WTC11 (cell line): ENCODE results near the gene GORASP1. TPM values are rescaled to one million over a fixed set of nuclear protein-coding genes. Genes with fewer than 3 reads are reported as not detected.

Experiments used
- ATAC-seq: fragments of 200-7000 bp; cut with Tn5 transposase; 2 replicates; pipeline ENCODE4 v1.10.0; 2021; ENCODE audit warnings: mild to moderate bottlenecking, moderate library complexity
- CTCF ChIA-PET: fragments of 300-600 bp; sonication (Branson Sonifier 250); formaldehyde crosslinking; loops from one replicate; lab custom pipeline; 2021; ENCODE audit warnings: antibody characterized with exemption; lab: Charles Lee
- POLR2A ChIA-PET: fragments of 350-600 bp; sonication (Branson Sonifier 250); formaldehyde crosslinking; loops from one replicate; lab custom pipeline; 2021; ENCODE audit warnings: antibody characterized with exemption; lab: Charles Lee
- DNase-seq: peaks from one replicate; pipeline ENCODE4 v3.0.0; 2021; ENCODE audit warnings: low spot score
- H3K27ac Mint-ChIP-seq: 2 replicates; pipeline ENCODE4 v1.8.0; 2021; ENCODE audit warnings: mixed read lengths
- H3K27me3 Mint-ChIP-seq: 2 replicates; pipeline ENCODE4 v1.8.0; 2021; ENCODE audit warnings: low read depth, mild to moderate bottlenecking, moderate library complexity, mixed read lengths
- H3K36me3 Mint-ChIP-seq: 2 replicates; pipeline ENCODE4 v1.8.0; 2021; ENCODE audit warnings: mixed read lengths
- H3K4me1 Mint-ChIP-seq: 2 replicates; pipeline ENCODE4 v1.8.0; 2022; ENCODE audit warnings: mixed read lengths
- H3K4me3 Mint-ChIP-seq: 2 replicates; pipeline ENCODE4 v1.8.0; 2021; ENCODE audit warnings: mild to moderate bottlenecking, moderate library complexity, mixed read lengths
- H3K9me3 Mint-ChIP-seq: 2 replicates; pipeline ENCODE4 v1.8.0; 2021; ENCODE audit warnings: mixed read lengths
- CREB1 ChIP-seq: sonication (generic); formaldehyde crosslinking; IDR thresholded peaks from 2 replicates; pipeline ENCODE4 v1.8.0; 2023; ENCODE audit warnings: mild to moderate bottlenecking, missing genetic modification reagents
- HMGA2 ChIP-seq: fragments of 250-450 bp; sonication (Bioruptor Pico); IDR thresholded peaks from 2 replicates; pipeline ENCODE4 v1.4.0; 2021; ENCODE audit warnings: mild to moderate bottlenecking, moderate library complexity
- JAZF1 ChIP-seq: fragments of 250-450 bp; sonication (Bioruptor Pico); IDR thresholded peaks from 2 replicates; pipeline ENCODE4 v1.9.0; 2021; ENCODE audit warnings: moderate library complexity, mild to moderate bottlenecking, inconsistent platforms
- MLX ChIP-seq: sonication (generic); formaldehyde crosslinking; IDR thresholded peaks from 2 replicates; pipeline ENCODE4 v1.8.1; 2023; ENCODE audit warnings: mild to moderate bottlenecking, missing genetic modification reagents, moderate library complexity
- MYBL2 ChIP-seq: sonication (generic); formaldehyde crosslinking; IDR thresholded peaks from 2 replicates; pipeline ENCODE4 v1.8.1; 2023; ENCODE audit warnings: mild to moderate bottlenecking, moderate library complexity, missing genetic modification reagents
- NFE2L1 ChIP-seq: sonication (generic); formaldehyde crosslinking; IDR thresholded peaks from 2 replicates; pipeline ENCODE4 v1.8.1; 2023; ENCODE audit warnings: missing genetic modification reagents
- NR2C2 ChIP-seq: sonication (generic); formaldehyde crosslinking; IDR thresholded peaks from 2 replicates; pipeline ENCODE4 v1.8.0; 2022; ENCODE audit warnings: mild to moderate bottlenecking, missing genetic modification reagents
- NR3C1 ChIP-seq: sonication (generic); formaldehyde crosslinking; conservative IDR thresholded peaks from 2 replicates; pipeline ENCODE4 v1.8.1; 2023; ENCODE audit warnings: low read depth, mild to moderate bottlenecking, missing genetic modification reagents
- OVOL2 ChIP-seq: fragments of 250-450 bp; sonication (Bioruptor Pico); IDR thresholded peaks from 2 replicates; pipeline ENCODE4 v1.9.0; 2021; ENCODE audit warnings: mild to moderate bottlenecking, borderline replicate concordance
- RORB ChIP-seq: fragments of 250-450 bp; sonication (Bioruptor Pico); IDR thresholded peaks from 2 replicates; pipeline ENCODE4 v1.9.0; 2021; ENCODE audit warnings: mild to moderate bottlenecking
- SMAD4 ChIP-seq: sonication (generic); formaldehyde crosslinking; IDR thresholded peaks from 2 replicates; pipeline ENCODE4 v1.8.0; 2022; ENCODE audit warnings: mild to moderate bottlenecking, missing genetic modification reagents
- TP53 ChIP-seq: sonication (generic); formaldehyde crosslinking; IDR thresholded peaks from 2 replicates; pipeline ENCODE4 v1.8.1; 2023; ENCODE audit warnings: mild to moderate bottlenecking, missing genetic modification reagents
- ZMAT4 ChIP-seq: fragments of 250-450 bp; sonication (Bioruptor Pico); IDR thresholded peaks from 2 replicates; pipeline ENCODE4 v1.9.0; 2021; ENCODE audit warnings: mild to moderate bottlenecking
- ZNF317 ChIP-seq: sonication (generic); formaldehyde crosslinking; IDR thresholded peaks from 2 replicates; pipeline ENCODE4 v1.8.1; 2023; ENCODE audit warnings: low read depth, mild to moderate bottlenecking, moderate library complexity, missing genetic modification reagents, borderline replicate concordance
- total RNA-seq: library from RNA; stranded (reverse); gene quantifications from 3 replicates; pipeline ENCODE4 v1.2.3, GENCODE V29; 2021
- TF ChIP-seq, protein P1 (sequence below): fragments of 250-450 bp; sonication (Bioruptor Pico); IDR thresholded peaks from 2 replicates; pipeline ENCODE4 v1.9.0; 2021; ENCODE audit warnings: moderate library complexity, mild to moderate bottlenecking, inconsistent platforms, borderline replicate concordance
- TF ChIP-seq, protein P2 (sequence below): sonication (generic); formaldehyde crosslinking; IDR thresholded peaks from 2 replicates; pipeline ENCODE4 v1.8.1; 2022; ENCODE audit warnings: missing genetic modification reagents, borderline replicate concordance
- TF ChIP-seq, protein P3 (sequence below): sonication (generic); formaldehyde crosslinking; IDR thresholded peaks from 2 replicates; pipeline ENCODE4 v1.8.0; 2022; ENCODE audit warnings: missing genetic modification reagents

GORASP1 gene
- total RNA-seq, 1 experiment from 2014 or later: 47.4 TPM

GRCh38 chr3:39094851-39095677 lies 12.4 kb downstream of the GORASP1 start:
- TF ChIP-seq, protein P1, sequence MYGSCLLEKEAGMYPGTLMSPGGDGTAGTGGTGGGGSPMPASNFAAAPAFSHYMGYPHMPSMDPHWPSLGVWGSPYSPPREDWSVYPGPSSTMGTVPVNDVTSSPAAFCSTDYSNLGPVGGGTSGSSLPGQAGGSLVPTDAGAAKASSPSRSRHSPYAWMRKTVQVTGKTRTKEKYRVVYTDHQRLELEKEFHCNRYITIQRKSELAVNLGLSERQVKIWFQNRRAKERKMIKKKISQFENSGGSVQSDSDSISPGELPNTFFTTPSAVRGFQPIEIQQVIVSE: no peak
- TF ChIP-seq, all 79 proteins: peak for 0
- POLR2A ChIA-PET: no interaction called here
- ATAC-seq: no peak
- H3K4me3 Mint-ChIP-seq: no peak overlapping the region
- no peaks in the 10 kb centered on the region for H3K9me3 Mint-ChIP-seq
- no peak for DNase-seq
- CTCF ChIA-PET: interaction anchor here (0.8 to 2.8 kb wide), 3 partner anchors 30 to 193 kb away, joined by 3 to 10 read pairs (median 7); no protein-coding TSS in a partner anchor
- H3K27me3 Mint-ChIP-seq: no peaks in the 10 kb centered on the region
- no peaks in the 10 kb centered on the region for H3K4me1 Mint-ChIP-seq
- H3K36me3 Mint-ChIP-seq: peaks cover 47% of the 10 kb centered on the region
- H3K27ac Mint-ChIP-seq: no peak overlapping the region

GRCh38 chr3:39090922-39091321 lies 16.5 kb downstream of the GORASP1 start:
- no peak overlapping the region for H3K4me3 Mint-ChIP-seq
- no peak overlapping the region for H3K27ac Mint-ChIP-seq
- H3K36me3 Mint-ChIP-seq: peaks cover 45% of the 10 kb centered on the region
- TF ChIP-seq ZNF317 (CRISPR knock-in tag): no peak
- no peak for TF ChIP-seq CREB1 (CRISPR knock-in tag)
- no peak for TF ChIP-seq NR2C2 (CRISPR knock-in tag)
- no peak for TF ChIP-seq NFE2L1 (CRISPR knock-in tag)
- TF ChIP-seq TP53 (CRISPR knock-in tag): no peak
- TF ChIP-seq MLX: no peak
- TF ChIP-seq ZMAT4: no peak
- DNase-seq: no peak
- no peak for ATAC-seq
- CTCF ChIA-PET: no interaction called here
- POLR2A ChIA-PET: no interaction called here
- H3K27me3 Mint-ChIP-seq: no peaks in the 10 kb centered on the region
- no peaks in the 10 kb centered on the region for H3K9me3 Mint-ChIP-seq
- H3K4me1 Mint-ChIP-seq: no peaks in the 10 kb centered on the region

DNA sequence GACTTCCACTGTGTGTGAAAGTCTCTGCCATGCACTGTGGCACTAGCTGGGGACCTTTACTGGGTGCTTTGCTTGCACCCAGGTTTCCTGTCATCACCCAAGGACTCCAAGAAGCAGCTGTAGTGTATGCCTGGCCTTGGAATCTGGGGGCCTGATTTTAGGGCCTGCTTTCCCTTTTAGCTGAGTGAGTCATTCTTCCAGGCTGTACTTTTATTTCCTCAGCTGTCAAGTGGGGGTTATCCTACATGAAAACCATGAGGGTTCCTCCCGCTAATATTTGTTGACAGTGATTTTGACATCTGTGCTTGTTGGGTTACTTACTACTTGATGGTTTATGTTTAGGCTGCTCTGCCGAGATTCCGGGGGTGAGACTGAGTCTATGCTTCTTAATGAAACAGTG lies 18.5 kb downstream of the GORASP1 start:
- ATAC-seq (no peak), DNase-seq (no peak)
- Mint-ChIP-seq H3K27me3 (no peaks in the 10 kb centered on the region), H3K4me3 (no peak overlapping the region), H3K36me3 (peaks cover 39% of the 10 kb centered on the region), H3K9me3 (no peaks in the 10 kb centered on the region), H3K4me1 (no peaks in the 10 kb centered on the region), H3K27ac (no peak overlapping the region)
- ChIA-PET POLR2A (no interaction called here), CTCF (interaction anchor here (0.6 kb wide), 1 partner anchor 879 kb away, joined by 5 read pairs; no protein-coding TSS in a partner anchor)
- no peak for TF ChIP-seq NR3C1
- TF ChIP-seq, protein P2, sequence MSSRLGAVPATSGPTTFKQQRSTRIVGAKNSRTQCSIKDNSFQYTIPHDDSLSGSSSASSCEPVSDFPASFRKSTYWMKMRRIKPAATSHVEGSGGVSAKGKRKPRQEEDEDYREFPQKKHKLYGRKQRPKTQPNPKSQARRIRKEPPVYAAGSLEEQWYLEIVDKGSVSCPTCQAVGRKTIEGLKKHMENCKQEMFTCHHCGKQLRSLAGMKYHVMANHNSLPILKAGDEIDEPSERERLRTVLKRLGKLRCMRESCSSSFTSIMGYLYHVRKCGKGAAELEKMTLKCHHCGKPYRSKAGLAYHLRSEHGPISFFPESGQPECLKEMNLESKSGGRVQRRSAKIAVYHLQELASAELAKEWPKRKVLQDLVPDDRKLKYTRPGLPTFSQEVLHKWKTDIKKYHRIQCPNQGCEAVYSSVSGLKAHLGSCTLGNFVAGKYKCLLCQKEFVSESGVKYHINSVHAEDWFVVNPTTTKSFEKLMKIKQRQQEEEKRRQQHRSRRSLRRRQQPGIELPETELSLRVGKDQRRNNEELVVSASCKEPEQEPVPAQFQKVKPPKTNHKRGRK (CRISPR knock-in tag): no peak
- TF ChIP-seq, protein P1: no peak
- no peak for TF ChIP-seq OVOL2 (CRISPR knock-in tag)
- TF ChIP-seq, protein P3, sequence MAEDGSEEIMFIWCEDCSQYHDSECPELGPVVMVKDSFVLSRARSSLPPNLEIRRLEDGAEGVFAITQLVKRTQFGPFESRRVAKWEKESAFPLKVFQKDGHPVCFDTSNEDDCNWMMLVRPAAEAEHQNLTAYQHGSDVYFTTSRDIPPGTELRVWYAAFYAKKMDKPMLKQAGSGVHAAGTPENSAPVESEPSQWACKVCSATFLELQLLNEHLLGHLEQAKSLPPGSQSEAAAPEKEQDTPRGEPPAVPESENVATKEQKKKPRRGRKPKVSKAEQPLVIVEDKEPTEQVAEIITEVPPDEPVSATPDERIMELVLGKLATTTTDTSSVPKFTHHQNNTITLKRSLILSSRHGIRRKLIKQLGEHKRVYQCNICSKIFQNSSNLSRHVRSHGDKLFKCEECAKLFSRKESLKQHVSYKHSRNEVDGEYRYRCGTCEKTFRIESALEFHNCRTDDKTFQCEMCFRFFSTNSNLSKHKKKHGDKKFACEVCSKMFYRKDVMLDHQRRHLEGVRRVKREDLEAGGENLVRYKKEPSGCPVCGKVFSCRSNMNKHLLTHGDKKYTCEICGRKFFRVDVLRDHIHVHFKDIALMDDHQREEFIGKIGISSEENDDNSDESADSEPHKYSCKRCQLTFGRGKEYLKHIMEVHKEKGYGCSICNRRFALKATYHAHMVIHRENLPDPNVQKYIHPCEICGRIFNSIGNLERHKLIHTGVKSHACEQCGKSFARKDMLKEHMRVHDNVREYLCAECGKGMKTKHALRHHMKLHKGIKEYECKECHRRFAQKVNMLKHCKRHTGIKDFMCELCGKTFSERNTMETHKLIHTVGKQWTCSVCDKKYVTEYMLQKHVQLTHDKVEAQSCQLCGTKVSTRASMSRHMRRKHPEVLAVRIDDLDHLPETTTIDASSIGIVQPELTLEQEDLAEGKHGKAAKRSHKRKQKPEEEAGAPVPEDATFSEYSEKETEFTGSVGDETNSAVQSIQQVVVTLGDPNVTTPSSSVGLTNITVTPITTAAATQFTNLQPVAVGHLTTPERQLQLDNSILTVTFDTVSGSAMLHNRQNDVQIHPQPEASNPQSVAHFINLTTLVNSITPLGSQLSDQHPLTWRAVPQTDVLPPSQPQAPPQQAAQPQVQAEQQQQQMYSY (CRISPR knock-in tag): no peak
- TF ChIP-seq SMAD4 (CRISPR knock-in tag): no peak
- no peak for TF ChIP-seq HMGA2
- no peak for TF ChIP-seq RORB (CRISPR knock-in tag)
- no peak for TF ChIP-seq JAZF1 (CRISPR knock-in tag)
- no peak for TF ChIP-seq MYBL2 (CRISPR knock-in tag)
